ENCODE results near the gene IGF1.
"Not testable (repeated sequence)": the region's sequence is repeated elsewhere in the genome, so short reads cannot be mapped to it uniquely, and the experiment has no call there.

The IGF1 gene

GRCh38 chr12:102376181-102376747 lies 104.1 kb downstream of the IGF1 start:
- DNase-seq (peak; percentile 36), ATAC-seq (peak; percentile 41)
- H3K27me3 Mint-ChIP-seq: no peaks in the 10 kb centered on the region
- peaks cover 31% of the 10 kb centered on the region for H3K4me1 Mint-ChIP-seq
- H3K4me3 Mint-ChIP-seq: no peak overlapping the region
- H3K36me3 Mint-ChIP-seq (ENCODE audit: low read depth): no peaks in the 10 kb centered on the region
- H3K9me3 Mint-ChIP-seq: peaks cover 3% of the 10 kb centered on the region
- no peak overlapping the region for H3K27ac Mint-ChIP-seq

GRCh38 chr12:102374190-102374589 lies 106.2 kb downstream of the IGF1 start:
- H3K27me3 Mint-ChIP-seq: peaks cover 2% of the 10 kb centered on the region
- H3K4me3 Mint-ChIP-seq: no peak overlapping the region
- peaks cover 6% of the 10 kb centered on the region for H3K36me3 Mint-ChIP-seq (ENCODE audit: low read depth)
- ATAC-seq (no peak), DNase-seq (no peak)
- peaks cover 3% of the 10 kb centered on the region for H3K9me3 Mint-ChIP-seq
- peaks cover 31% of the 10 kb centered on the region for H3K4me1 Mint-ChIP-seq
- no peak overlapping the region for H3K27ac Mint-ChIP-seq

GRCh38 chr12:102372087-102372486 lies 108.3 kb downstream of the IGF1 start:
- Mint-ChIP-seq H3K4me1 (peaks cover 26% of the 10 kb centered on the region), H3K27ac (no peak overlapping the region), H3K4me3 (no peak overlapping the region), H3K9me3 (peaks cover 12% of the 10 kb centered on the region), H3K36me3 (ENCODE audit: low read depth) (peaks cover 6% of the 10 kb centered on the region), H3K27me3 (peaks cover 3% of the 10 kb centered on the region)
- no peak for ATAC-seq
- no peak for DNase-seq

- H3K27ac Mint-ChIP-seq: peak overlapping the region; percentile 52
- ATAC-seq: peak; percentile 81
Observed at GRCh38 chr12:102371165-102371564, 109.2 kb downstream of the IGF1 start.

GRCh38 chr12:102369876-102370275 lies 110.5 kb downstream of the IGF1 start:
- ATAC-seq: no peak
- DNase-seq: no peak

More at GRCh38 chr12:102371165-102371564, 109.2 kb downstream of the IGF1 start:
- Mint-ChIP-seq H3K27me3 (peaks cover 7% of the 10 kb centered on the region), H3K36me3 (ENCODE audit: low read depth) (peaks cover 6% of the 10 kb centered on the region), H3K9me3 (peaks cover 14% of the 10 kb centered on the region), H3K4me1 (peaks cover 22% of the 10 kb centered on the region), H3K4me3 (no peak overlapping the region)
- DNase-seq: no peak

GRCh38 chr12:102365365-102365764 lies 115.0 kb downstream of the IGF1 start:
- peaks cover 9% of the 10 kb centered on the region for H3K27me3 Mint-ChIP-seq
- H3K36me3 Mint-ChIP-seq (ENCODE audit: low read depth): peaks cover 2% of the 10 kb centered on the region
- H3K27ac Mint-ChIP-seq: no peak overlapping the region
- H3K4me1 Mint-ChIP-seq: no peaks in the 10 kb centered on the region
- no peak for DNase-seq
- ATAC-seq: no peak
- H3K4me3 Mint-ChIP-seq: no peak overlapping the region
- peaks cover 14% of the 10 kb centered on the region for H3K9me3 Mint-ChIP-seq

More at GRCh38 chr12:102369876-102370275, 110.5 kb downstream of the IGF1 start:
- Mint-ChIP-seq H3K27ac (no peak overlapping the region), H3K9me3 (peaks cover 14% of the 10 kb centered on the region), H3K4me1 (peaks cover 21% of the 10 kb centered on the region), H3K36me3 (ENCODE audit: low read depth) (peaks cover 6% of the 10 kb centered on the region), H3K27me3 (peaks cover 7% of the 10 kb centered on the region), H3K4me3 (no peak overlapping the region)

GRCh38 chr12:102364709-102365108 lies 115.7 kb downstream of the IGF1 start:
- no peak for ATAC-seq
- Mint-ChIP-seq H3K9me3 (peaks cover 14% of the 10 kb centered on the region), H3K27me3 (peaks cover 13% of the 10 kb centered on the region), H3K36me3 (ENCODE audit: low read depth) (no peaks in the 10 kb centered on the region), H3K4me1 (no peaks in the 10 kb centered on the region), H3K4me3 (no peak overlapping the region), H3K27ac (no peak overlapping the region)
- DNase-seq: no peak

- DNase-seq (no peak), ATAC-seq (no peak)
- Mint-ChIP-seq H3K36me3 (ENCODE audit: low read depth) (no peaks in the 10 kb centered on the region), H3K4me3 (no peak overlapping the region), H3K27ac (no peak overlapping the region), H3K27me3 (peaks cover 5% of the 10 kb centered on the region), H3K4me1 (no peaks in the 10 kb centered on the region), H3K9me3 (peaks cover 34% of the 10 kb centered on the region)
Observed at GRCh38 chr12:102356690-102357089, 123.7 kb downstream of the IGF1 start.

GRCh38 chr12:102354281-102354680 lies 126.1 kb downstream of the IGF1 start:
- H3K27ac Mint-ChIP-seq; H3K4me1 Mint-ChIP-seq; H3K36me3 Mint-ChIP-seq (ENCODE audit: low read depth); H3K27me3 Mint-ChIP-seq; H3K4me3 Mint-ChIP-seq; ATAC-seq; DNase-seq: not testable (repeated sequence)
- peaks cover 34% of the 10 kb centered on the region for H3K9me3 Mint-ChIP-seq

GRCh38 chr12:102351322-102351721 lies 129.0 kb downstream of the IGF1 start:
- Mint-ChIP-seq H3K36me3 (ENCODE audit: low read depth) (no peaks in the 10 kb centered on the region), H3K27ac (no peak overlapping the region), H3K4me3 (no peak overlapping the region), H3K9me3 (peaks cover 34% of the 10 kb centered on the region), H3K4me1 (no peaks in the 10 kb centered on the region), H3K27me3 (peaks cover 2% of the 10 kb centered on the region)
- DNase-seq: no peak
- no peak for ATAC-seq

GRCh38 chr12:102350070-102350469 lies 130.3 kb downstream of the IGF1 start:
- H3K36me3 Mint-ChIP-seq (ENCODE audit: low read depth): no peaks in the 10 kb centered on the region
- DNase-seq: no peak
- H3K4me3 Mint-ChIP-seq: no peak overlapping the region
- ATAC-seq: no peak
- peaks cover 21% of the 10 kb centered on the region for H3K9me3 Mint-ChIP-seq
- H3K27ac Mint-ChIP-seq: no peak overlapping the region
- H3K27me3 Mint-ChIP-seq: peaks cover 4% of the 10 kb centered on the region
- no peaks in the 10 kb centered on the region for H3K4me1 Mint-ChIP-seq

- H3K9me3 Mint-ChIP-seq: peaks cover 18% of the 10 kb centered on the region
- no peak overlapping the region for H3K27ac Mint-ChIP-seq
- H3K27me3 Mint-ChIP-seq: peaks cover 4% of the 10 kb centered on the region
- H3K4me1 Mint-ChIP-seq: no peaks in the 10 kb centered on the region
- H3K36me3 Mint-ChIP-seq (ENCODE audit: low read depth): no peaks in the 10 kb centered on the region
- H3K4me3 Mint-ChIP-seq: no peak overlapping the region
- DNase-seq: no peak
- no peak for ATAC-seq
Observed at GRCh38 chr12:102349079-102349478, 131.3 kb downstream of the IGF1 start.

- Mint-ChIP-seq H3K36me3 (ENCODE audit: low read depth) (no peaks in the 10 kb centered on the region), H3K27me3 (peaks cover 4% of the 10 kb centered on the region), H3K27ac (no peak overlapping the region), H3K4me1 (no peaks in the 10 kb centered on the region), H3K9me3 (peaks cover 11% of the 10 kb centered on the region), H3K4me3 (no peak overlapping the region)
- DNase-seq: no peak
- ATAC-seq: no peak
Observed at GRCh38 chr12:102347811-102348210, 132.6 kb downstream of the IGF1 start.

All from activated naive CD8-positive, alpha-beta T cell treated with anti-CD3 and anti-CD28 coated beads, Interleukin-2, amount 50 U/mL, for 24 hours (primary cell).